RWPE2 (cell line): ENCODE measurements around the gene ITGA11.
A peak's percentile ranks its signal among the peaks of the same experiment; 100 is the strongest.

Source experiments
- ATAC-seq: fragments of 200-7000 bp; cut with Tn5 transposase; 3 replicates; pipeline ENCODE4 v1.9.1; 2021; ENCODE audit warnings: low read depth
- DNase-seq: peaks from one replicate; pipeline ENCODE4 v3.0.0-alpha.2; 2020; ENCODE audit warnings: low spot score
- H3K27ac ChIP-seq: fragments of 450-650 bp; 2 replicates; pipeline ENCODE4 v1.5.1; 2017; ENCODE audit warnings: mild to moderate bottlenecking; ENCODE audit not compliant: poor library complexity, severe bottlenecking
- H3K27me3 ChIP-seq: fragments of 250-450 bp; sonication (Bioruptor Pico); 2 replicates; pipeline ENCODE4 v1.5.1; 2021; ENCODE audit warnings: mild to moderate bottlenecking, moderate library complexity; ENCODE audit not compliant: insufficient read depth, poor library complexity, severe bottlenecking
- H3K36me3 ChIP-seq: fragments of 250-450 bp; sonication (Bioruptor Pico); 2 replicates; pipeline ENCODE4 v1.5.1; 2020; ENCODE audit warnings: low read depth, mild to moderate bottlenecking, moderate library complexity
- H3K4me1 ChIP-seq: fragments of 250-450 bp; sonication (Bioruptor Pico); 2 replicates; pipeline ENCODE4 v1.5.1; 2021; ENCODE audit warnings: mild to moderate bottlenecking, moderate library complexity; ENCODE audit not compliant: insufficient read depth, poor library complexity, severe bottlenecking
- H3K4me3 ChIP-seq: fragments of 250-450 bp; sonication (Bioruptor Pico); 2 replicates; pipeline ENCODE4 v1.5.1; 2021; ENCODE audit warnings: mild to moderate bottlenecking, moderate library complexity; ENCODE audit not compliant: severe bottlenecking
- H3K9me3 ChIP-seq: fragments of 250-450 bp; sonication (Bioruptor Pico); 2 replicates; pipeline ENCODE4 v1.5.1; 2021; ENCODE audit warnings: mild to moderate bottlenecking, moderate library complexity; ENCODE audit not compliant: severe bottlenecking
- TF ChIP-seq, protein P1 (sequence below): fragments of 450-650 bp; IDR thresholded peaks from one replicate; pipeline ENCODE4 v1.5.1; 2017; ENCODE audit warnings: mild to moderate bottlenecking, moderate library complexity; ENCODE audit not compliant: poor library complexity, severe bottlenecking

ITGA11 gene

DNA sequence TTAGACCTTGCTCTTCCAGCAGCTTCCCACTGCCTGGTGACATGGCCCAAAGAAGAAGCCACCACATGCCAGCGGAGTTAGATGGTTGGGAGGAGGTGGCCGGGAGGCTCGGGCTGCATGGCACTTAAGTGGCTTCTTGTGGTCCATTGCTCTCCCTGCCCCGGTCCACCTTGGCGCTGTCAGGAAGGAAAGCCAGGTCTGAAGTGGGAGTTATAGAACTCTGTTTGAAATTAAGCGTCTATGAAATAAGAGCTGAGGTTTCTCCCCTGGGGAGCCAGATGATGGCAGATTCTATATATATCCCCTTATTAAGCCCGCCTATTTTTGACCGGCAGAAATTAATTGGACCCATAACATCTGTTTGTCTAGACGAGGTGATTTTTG, 61.2 kb downstream of the ITGA11 start:
- TF ChIP-seq, protein P1, sequence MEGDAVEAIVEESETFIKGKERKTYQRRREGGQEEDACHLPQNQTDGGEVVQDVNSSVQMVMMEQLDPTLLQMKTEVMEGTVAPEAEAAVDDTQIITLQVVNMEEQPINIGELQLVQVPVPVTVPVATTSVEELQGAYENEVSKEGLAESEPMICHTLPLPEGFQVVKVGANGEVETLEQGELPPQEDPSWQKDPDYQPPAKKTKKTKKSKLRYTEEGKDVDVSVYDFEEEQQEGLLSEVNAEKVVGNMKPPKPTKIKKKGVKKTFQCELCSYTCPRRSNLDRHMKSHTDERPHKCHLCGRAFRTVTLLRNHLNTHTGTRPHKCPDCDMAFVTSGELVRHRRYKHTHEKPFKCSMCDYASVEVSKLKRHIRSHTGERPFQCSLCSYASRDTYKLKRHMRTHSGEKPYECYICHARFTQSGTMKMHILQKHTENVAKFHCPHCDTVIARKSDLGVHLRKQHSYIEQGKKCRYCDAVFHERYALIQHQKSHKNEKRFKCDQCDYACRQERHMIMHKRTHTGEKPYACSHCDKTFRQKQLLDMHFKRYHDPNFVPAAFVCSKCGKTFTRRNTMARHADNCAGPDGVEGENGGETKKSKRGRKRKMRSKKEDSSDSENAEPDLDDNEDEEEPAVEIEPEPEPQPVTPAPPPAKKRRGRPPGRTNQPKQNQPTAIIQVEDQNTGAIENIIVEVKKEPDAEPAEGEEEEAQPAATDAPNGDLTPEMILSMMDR: no peak

DNA sequence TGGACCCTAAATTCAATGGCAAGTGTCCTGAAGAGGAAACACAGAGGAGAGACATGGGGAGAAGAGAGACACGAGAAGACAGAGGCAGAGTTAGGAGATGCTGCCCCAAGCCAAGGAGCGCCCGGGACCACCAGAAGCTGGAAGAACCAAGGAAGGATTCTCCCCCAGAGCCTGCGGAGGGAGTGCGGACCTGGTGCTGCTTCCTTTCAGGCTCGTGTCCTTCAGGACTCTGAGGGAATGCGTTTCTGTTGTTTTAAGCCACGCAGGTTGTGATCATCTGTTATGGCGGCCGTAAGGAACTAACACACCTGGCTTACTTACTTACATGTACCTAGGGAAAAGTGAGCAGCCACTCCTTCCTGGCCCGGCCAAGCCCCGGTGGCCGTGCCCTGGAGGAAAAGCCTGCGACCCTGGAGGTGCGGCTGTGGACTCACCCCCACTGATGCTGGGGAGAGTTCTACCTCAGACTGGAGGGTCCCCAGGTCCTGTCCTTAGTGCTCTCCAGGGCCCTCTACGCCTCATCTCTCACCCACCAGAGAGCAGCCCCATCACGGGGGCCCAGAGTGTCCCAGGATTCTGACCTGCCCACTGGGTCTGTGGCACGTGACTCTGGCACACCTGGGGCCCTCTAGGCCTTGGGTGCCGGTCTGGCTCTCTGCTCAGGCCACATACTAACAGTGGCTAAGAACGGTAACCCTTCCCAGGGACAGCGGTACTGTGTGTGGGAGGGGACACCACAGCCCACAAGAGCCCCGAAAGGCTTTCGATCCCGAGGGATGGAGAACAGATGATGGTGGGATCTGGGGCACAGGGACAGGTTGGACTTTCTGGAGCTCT, 61.8 kb downstream of the ITGA11 start:
- Histone ChIP-seq H3K36me3 (no peaks in the 10 kb centered on the region), H3K27me3 (no peaks in the 10 kb centered on the region), H3K4me1 (no peaks in the 10 kb centered on the region), H3K9me3 (no peaks in the 10 kb centered on the region), H3K4me3 (no peak overlapping the region), H3K27ac (no peak overlapping the region)
- ATAC-seq (no peak), DNase-seq (peak; percentile 65)
- TF ChIP-seq, protein P1: no peak

More for the DNA sequence above, 61.2 kb downstream of the ITGA11 start:
- Histone ChIP-seq H3K4me3 (no peak overlapping the region), H3K4me1 (no peaks in the 10 kb centered on the region), H3K27ac (no peak overlapping the region), H3K36me3 (no peaks in the 10 kb centered on the region), H3K27me3 (no peaks in the 10 kb centered on the region), H3K9me3 (no peaks in the 10 kb centered on the region)
- DNase-seq (no peak), ATAC-seq (no peak)

DNA sequence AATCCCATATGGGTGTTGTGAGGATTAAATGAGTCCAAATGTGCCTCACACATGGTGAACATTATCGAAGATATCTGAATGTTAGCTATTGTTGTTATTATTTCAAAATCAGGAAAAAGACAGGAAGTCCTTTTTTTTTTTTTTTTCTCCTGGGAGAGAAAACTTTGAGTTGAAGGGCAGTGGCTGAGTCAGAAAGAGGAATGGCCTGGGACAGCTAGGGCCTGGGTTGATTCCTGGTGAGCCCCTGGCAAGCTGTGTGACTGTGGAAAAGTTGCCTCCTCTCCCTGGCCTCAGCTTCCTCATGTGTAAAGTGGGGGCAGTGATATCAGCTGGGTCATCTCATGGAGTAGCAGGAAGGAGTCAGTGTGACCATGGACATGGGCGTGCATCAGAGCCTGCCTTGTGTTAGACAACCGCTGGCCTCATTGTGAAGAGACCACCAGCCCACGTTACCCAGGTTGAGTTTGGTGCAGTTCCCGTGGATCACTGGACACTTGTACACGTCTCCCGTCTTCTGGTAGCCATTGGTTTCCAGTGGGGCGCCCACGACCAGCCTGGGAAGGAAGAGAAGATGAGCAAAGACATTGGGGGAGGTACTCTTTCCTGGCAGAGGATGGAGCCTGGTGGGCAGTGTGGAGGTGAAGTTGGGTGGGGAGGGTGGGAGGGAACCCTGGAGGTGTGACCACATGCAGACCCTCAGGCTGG, 63.1 kb downstream of the ITGA11 start:
- no peak overlapping the region for H3K27ac ChIP-seq
- DNase-seq (peak; percentile 55), ATAC-seq (no peak)
- H3K9me3 ChIP-seq: no peaks in the 10 kb centered on the region
- no peaks in the 10 kb centered on the region for H3K27me3 ChIP-seq
- no peak overlapping the region for H3K4me3 ChIP-seq
- H3K36me3 ChIP-seq: no peaks in the 10 kb centered on the region
- no peaks in the 10 kb centered on the region for H3K4me1 ChIP-seq
- TF ChIP-seq, protein P1: no peak

DNA sequence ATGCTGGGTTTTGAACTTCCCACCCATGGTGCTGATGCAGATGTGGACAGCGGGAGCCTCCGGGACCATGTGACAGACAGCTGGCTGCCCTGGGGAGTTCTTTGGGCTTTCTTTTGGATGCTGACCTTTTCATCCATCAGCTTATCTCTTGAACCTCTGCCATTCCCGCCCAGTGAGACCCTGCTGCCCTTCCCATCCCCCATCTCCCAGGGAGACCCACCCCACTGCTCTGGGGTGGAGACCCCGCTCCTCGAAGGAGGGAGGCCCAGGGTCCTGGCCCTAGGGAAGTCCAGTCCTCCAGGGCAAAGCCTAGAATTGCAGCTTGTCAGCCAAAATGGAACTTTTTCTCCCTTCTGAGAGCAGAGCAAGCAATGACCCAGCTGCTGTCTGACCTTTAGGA, 64.0 kb downstream of the ITGA11 start:
- no peaks in the 10 kb centered on the region for H3K36me3 ChIP-seq
- H3K27me3 ChIP-seq: no peaks in the 10 kb centered on the region
- no peak overlapping the region for H3K4me3 ChIP-seq
- DNase-seq (peak; percentile 54), ATAC-seq (no peak)
- H3K9me3 ChIP-seq: no peaks in the 10 kb centered on the region
- no peaks in the 10 kb centered on the region for H3K4me1 ChIP-seq
- no peak overlapping the region for H3K27ac ChIP-seq
- TF ChIP-seq, protein P1: no peak
